OCI-LY3 (cell line): ENCODE results near the gene HEMGN.

ENCODE experiments used
- H2AFZ ChIP-seq: fragments of 200-600, 300-600 bp; shearing (Covaris generic); 2 replicates; pipeline ENCODE4 v1.6.0; 2014; ENCODE audit warnings: antibody characterized with exemption, low read depth, low read length
- H3K27ac ChIP-seq: fragments of 200-600, 300-600 bp; sonication (generic); 2 replicates; pipeline ENCODE4 v1.5.1; 2014; ENCODE audit warnings: mild to moderate bottlenecking, low read length, moderate library complexity, mixed read lengths
- H3K27me3 ChIP-seq: fragments of 200-600, 300-600 bp; sonication (generic); 2 replicates; pipeline ENCODE4 v1.6.1; 2014; ENCODE audit warnings: low read depth, low read length, mixed read lengths
- H3K36me3 ChIP-seq: fragments of 200-600, 300-600 bp; sonication (generic); replicated peaks from 2 replicates; pipeline ENCODE3; 2014; ENCODE audit warnings: low read depth, low read length, mixed read lengths
- H3K4me1 ChIP-seq: fragments of 300-600, 200-600 bp; sonication (generic); 2 replicates; pipeline ENCODE4 v1.6.1; 2014; ENCODE audit warnings: low read length, mixed read lengths
- H3K4me2 ChIP-seq: fragments of 200-600, 300-600 bp; sonication (generic); 2 replicates; pipeline ENCODE4 v1.6.1; 2014; ENCODE audit warnings: low read length, mixed read lengths
- H3K4me3 ChIP-seq: fragments of 300-600, 200-600 bp; sonication (generic); 2 replicates; pipeline ENCODE4 v1.5.1; 2014; ENCODE audit warnings: antibody characterized with exemption, mild to moderate bottlenecking, low read length, moderate library complexity
- H3K79me2 ChIP-seq: fragments of 300-600, 200-600 bp; shearing (Covaris generic); 2 replicates; pipeline ENCODE4 v1.6.1; 2014; ENCODE audit warnings: mild to moderate bottlenecking, low read length, mixed read lengths
- H3K9ac ChIP-seq: fragments of 300-600, 200-600 bp; shearing (Covaris generic); 2 replicates; pipeline ENCODE4 v1.6.0; 2014; ENCODE audit warnings: mild to moderate bottlenecking, low read length, moderate library complexity
- H3K9me3 ChIP-seq: fragments of 200-600, 300-600 bp; shearing (Covaris generic); 2 replicates; pipeline ENCODE4 v1.6.1; 2014; ENCODE audit warnings: low read length, mixed read lengths; ENCODE audit not compliant: insufficient read depth
- H4K20me1 ChIP-seq: fragments of 200-600, 300-600 bp; sonication (generic); 2 replicates; pipeline ENCODE4 v1.6.1; 2016; ENCODE audit warnings: low read length, mixed read lengths; ENCODE audit not compliant: insufficient read depth
- CTCF ChIP-seq: fragments of 200-600, 300-600 bp; sonication (generic); IDR thresholded peaks from 2 replicates; pipeline ENCODE4 v1.5.1; 2014; ENCODE audit warnings: antibody characterized with exemption, low read length, low read depth
- EZH2phosphoT487 ChIP-seq: fragments of 200-600 bp; shearing (Covaris generic); IDR thresholded peaks from 2 replicates; pipeline ENCODE4 v1.6.1; 2018; ENCODE audit warnings: antibody characterized with exemption, mixed run types, low read depth

The HEMGN gene

GRCh38 chr9:97943308-97943855 is 5.4 kb upstream of the HEMGN start:
- Histone ChIP-seq H3K27me3 (peaks cover 29% of the 10 kb centered on the region), H3K79me2 (no peaks in the 10 kb centered on the region), H3K27ac (no peak overlapping the region), H4K20me1 (no peaks in the 10 kb centered on the region), H3K9me3 (no peaks in the 10 kb centered on the region), H3K4me1 (no peaks in the 10 kb centered on the region), H2AFZ (no peak overlapping the region), H3K36me3 (no peaks in the 10 kb centered on the region), H3K4me2 (no peak overlapping the region), H3K9ac (no peak overlapping the region), H3K4me3 (no peak overlapping the region)
- no peak for TF ChIP-seq CTCF
- no peak for TF ChIP-seq EZH2phosphoT487

- no peaks in the 10 kb centered on the region for H3K79me2 ChIP-seq
- no peaks in the 10 kb centered on the region for H3K9me3 ChIP-seq
- TF ChIP-seq EZH2phosphoT487 (no peak), CTCF (no peak)
- H3K4me2 ChIP-seq, result no peak overlapping the region
- H3K4me1 ChIP-seq, result no peaks in the 10 kb centered on the region
- H3K9ac ChIP-seq, result no peak overlapping the region
- no peaks in the 10 kb centered on the region for H4K20me1 ChIP-seq
- H3K27ac ChIP-seq, result no peak overlapping the region
- no peak overlapping the region for H3K4me3 ChIP-seq
- H3K27me3 ChIP-seq, result peaks cover 37% of the 10 kb centered on the region
- no peaks in the 10 kb centered on the region for H3K36me3 ChIP-seq
- H2AFZ ChIP-seq, result no peak overlapping the region
These were observed 3.4 kb upstream of the HEMGN start for GRCh38 chr9:97941323-97941722.

GRCh38 chr9:97940741-97941140 is 2.8 kb upstream of the HEMGN start:
- Histone ChIP-seq H3K79me2 (no peaks in the 10 kb centered on the region), H2AFZ (no peak overlapping the region), H3K27me3 (peaks cover 43% of the 10 kb centered on the region), H3K4me2 (no peak overlapping the region), H3K9ac (no peak overlapping the region), H3K36me3 (no peaks in the 10 kb centered on the region), H3K4me1 (no peaks in the 10 kb centered on the region), H3K4me3 (no peak overlapping the region), H3K27ac (no peak overlapping the region), H4K20me1 (no peaks in the 10 kb centered on the region), H3K9me3 (no peaks in the 10 kb centered on the region)
- no peak for TF ChIP-seq EZH2phosphoT487
- TF ChIP-seq CTCF, result no peak

- no peaks in the 10 kb centered on the region for H3K4me1 ChIP-seq
- no peaks in the 10 kb centered on the region for H3K36me3 ChIP-seq
- no peaks in the 10 kb centered on the region for H3K79me2 ChIP-seq
- H2AFZ ChIP-seq, result no peak overlapping the region
- no peak overlapping the region for H3K9ac ChIP-seq
- H3K4me3 ChIP-seq, result no peak overlapping the region
- peaks cover 47% of the 10 kb centered on the region for H3K27me3 ChIP-seq
- no peaks in the 10 kb centered on the region for H3K9me3 ChIP-seq
- H3K27ac ChIP-seq, result no peak overlapping the region
- H4K20me1 ChIP-seq, result no peaks in the 10 kb centered on the region
- TF ChIP-seq CTCF, result no peak
- TF ChIP-seq EZH2phosphoT487, result no peak
- no peak overlapping the region for H3K4me2 ChIP-seq
These were observed 2.3 kb upstream of the HEMGN start for GRCh38 chr9:97940233-97940632.
